PC-9 (cell line): ENCODE measurements around the gene ZNF648.

Experiments used
- EZH2 ChIP-seq: fragments of 200-600 bp; sonication (generic); IDR thresholded peaks from 2 replicates; pipeline ENCODE4 v1.8.0; 2017; ENCODE audit warnings: antibody characterized with exemption, low read depth
- TF ChIP-seq, protein P1 (sequence below): fragments of 200-600 bp; sonication (generic); conservative IDR thresholded peaks from 2 replicates; pipeline ENCODE4 v1.6.1; 2017; ENCODE audit warnings: mixed run types, antibody characterized with exemption, mild to moderate bottlenecking, moderate library complexity

DNA sequence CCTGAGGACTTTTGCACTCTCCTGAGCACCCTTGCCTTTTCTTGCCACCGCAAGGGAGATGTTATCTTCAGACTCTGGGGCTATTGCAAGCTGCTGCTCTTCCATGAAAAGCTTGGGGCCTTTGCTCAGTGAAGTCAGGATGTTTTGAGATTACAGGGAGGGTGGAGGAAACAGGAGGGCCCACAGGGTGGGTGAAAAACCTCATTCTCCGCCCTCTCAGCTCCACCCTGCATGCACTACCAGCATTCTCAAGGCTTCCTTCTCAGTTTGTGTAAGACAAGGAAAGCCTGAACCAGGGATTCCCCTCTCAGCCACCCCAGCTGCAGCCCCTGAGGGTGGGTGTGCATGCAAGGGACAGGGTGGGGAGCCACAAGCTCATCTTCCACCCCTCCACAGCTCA lies 25.8 kb upstream of the ZNF648 start:
- TF ChIP-seq EZH2, result no peak
- TF ChIP-seq, protein P1, sequence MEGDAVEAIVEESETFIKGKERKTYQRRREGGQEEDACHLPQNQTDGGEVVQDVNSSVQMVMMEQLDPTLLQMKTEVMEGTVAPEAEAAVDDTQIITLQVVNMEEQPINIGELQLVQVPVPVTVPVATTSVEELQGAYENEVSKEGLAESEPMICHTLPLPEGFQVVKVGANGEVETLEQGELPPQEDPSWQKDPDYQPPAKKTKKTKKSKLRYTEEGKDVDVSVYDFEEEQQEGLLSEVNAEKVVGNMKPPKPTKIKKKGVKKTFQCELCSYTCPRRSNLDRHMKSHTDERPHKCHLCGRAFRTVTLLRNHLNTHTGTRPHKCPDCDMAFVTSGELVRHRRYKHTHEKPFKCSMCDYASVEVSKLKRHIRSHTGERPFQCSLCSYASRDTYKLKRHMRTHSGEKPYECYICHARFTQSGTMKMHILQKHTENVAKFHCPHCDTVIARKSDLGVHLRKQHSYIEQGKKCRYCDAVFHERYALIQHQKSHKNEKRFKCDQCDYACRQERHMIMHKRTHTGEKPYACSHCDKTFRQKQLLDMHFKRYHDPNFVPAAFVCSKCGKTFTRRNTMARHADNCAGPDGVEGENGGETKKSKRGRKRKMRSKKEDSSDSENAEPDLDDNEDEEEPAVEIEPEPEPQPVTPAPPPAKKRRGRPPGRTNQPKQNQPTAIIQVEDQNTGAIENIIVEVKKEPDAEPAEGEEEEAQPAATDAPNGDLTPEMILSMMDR, result no peak
